Panc1 (cell line): ENCODE data around the gene FSTL1. TPM values are rescaled to one million over a fixed set of nuclear protein-coding genes. Genes with fewer than 3 reads are reported as not detected.

Experiments used
- ATAC-seq: fragments of 200-7000 bp; cut with Tn5 transposase; 2 replicates; pipeline ENCODE4 v1.9.1; 2020; ENCODE audit warnings: mild to moderate bottlenecking, moderate library complexity
- BruUV-seq: library from RNA; stranded (reverse); fragments of 400-500 nt; replicated peaks from 2 replicates; lab custom pipeline; 2021; lab: Mats Ljungman, UMichigan
- CTCF ChIA-PET: fragments of 300-600 bp; sonication (Branson Sonifier 250); formaldehyde crosslinking; loops from one replicate; lab custom pipeline; 2022; ENCODE audit warnings: antibody characterized with exemption; lab: Charles Lee
- POLR2A ChIA-PET: fragments of 300-600 bp; sonication (Branson Sonifier 250); formaldehyde crosslinking; loops from one replicate; lab custom pipeline; 2022; ENCODE audit warnings: antibody characterized with exemption; lab: Charles Lee
- DNase-seq: peaks from one replicate; pipeline ENCODE4 v3.0.0-alpha.2; 2010; ENCODE audit warnings: low read depth, low spot score
- H3K27ac ChIP-seq: 2 replicates; pipeline ENCODE4 v1.5.1; 2011; ENCODE audit warnings: mild to moderate bottlenecking, low read length, inconsistent platforms
- H3K27me3 ChIP-seq: fragments of 200-500 bp; sonication (Bioruptor generic); 2 replicates; pipeline ENCODE4 v1.6.0; 2014; ENCODE audit warnings: low read length, inconsistent platforms; ENCODE audit not compliant: control insufficient read depth, insufficient read depth
- H3K36me3 ChIP-seq: fragments of 200-500 bp; sonication (Bioruptor generic); 2 replicates; pipeline ENCODE4 v1.5.1; 2014; ENCODE audit warnings: inconsistent platforms, mild to moderate bottlenecking, low read length, moderate library complexity; ENCODE audit not compliant: control insufficient read depth, insufficient read depth
- H3K4me1 ChIP-seq: 2 replicates; pipeline ENCODE4 v1.5.1; 2011; ENCODE audit warnings: inconsistent platforms, mild to moderate bottlenecking, low read length, moderate library complexity; ENCODE audit not compliant: control insufficient read depth, insufficient read depth
- H3K4me3 ChIP-seq, 2 experiments: 2 replicates each; pipeline ENCODE4 v1.5.1; 2011 to 2012; ENCODE audit warnings: low read depth in 2 of 2, low read length in 2 of 2, mild to moderate bottlenecking in 2 of 2, inconsistent platforms in 1 of 2, moderate library complexity in 1 of 2
- H3K9me3 ChIP-seq: fragments of 200-500 bp; sonication (Bioruptor generic); 2 replicates; pipeline ENCODE4 v1.5.1; 2014; ENCODE audit warnings: low read depth, mild to moderate bottlenecking, inconsistent platforms, low read length, moderate library complexity; ENCODE audit not compliant: control insufficient read depth, insufficient read depth
- CTCF ChIP-seq: fragments of 450-650 bp; IDR thresholded peaks from 2 replicates; pipeline ENCODE4 v1.5.1; 2017; ENCODE audit warnings: mild to moderate bottlenecking
- POLR2AphosphoS5 ChIP-seq: IDR thresholded peaks from 2 replicates; pipeline ENCODE4 v1.6.1; 2012; ENCODE audit warnings: mild to moderate bottlenecking, low read depth, low read length, moderate library complexity
- REST ChIP-seq, 2 experiments: IDR thresholded peaks; 2 replicates each; pipeline ENCODE4 v1.6.1; 2011 to 2012; ENCODE audit warnings: low read depth in 2 of 2, control low read depth in 1 of 2, low read length in 1 of 2, mild to moderate bottlenecking in 1 of 2, moderate library complexity in 1 of 2; ENCODE audit not compliant: insufficient read depth in 1 of 2
- SIN3A ChIP-seq: IDR thresholded peaks from 2 replicates; pipeline ENCODE4 v1.6.1; 2012; ENCODE audit warnings: low read depth, mild to moderate bottlenecking, low read length, moderate library complexity, borderline replicate concordance; ENCODE audit not compliant: insufficient read depth
- TCF7L2 ChIP-seq: IDR thresholded peaks from 2 replicates; pipeline ENCODE4 v1.6.1; 2011; ENCODE audit warnings: mild to moderate bottlenecking, low read depth, low read length, inconsistent platforms
- in situ Hi-C: cut with HindIII; loops from 2 replicates; pipeline ENCODE4 v1.10.0; 2016; ENCODE audit warnings: low sequenced_read_pairs, low pct_unique_long_range_greater_than_20kb
- intact Hi-C: fragments of 100-400 bp; cut with micrococcal nuclease; formaldehyde crosslinking; loops from one replicate; pipeline ENCODE4 v1.10.0; 2022; ENCODE audit not compliant: unreplicated experiment
- total RNA-seq: library from RNA; stranded (reverse); gene quantifications from one replicate; pipeline ENCODE4 v1.2.1, GENCODE V29; 2021; ENCODE audit not compliant: unreplicated experiment

FSTL1 gene
- total RNA-seq, 1 experiment from 2014 or later = 9.2 TPM

GRCh38 chr3:120497818-120498217 is 47.0 kb upstream of the FSTL1 start:
- no peaks in the 10 kb centered on the region for H3K4me1 ChIP-seq
- H3K9me3 ChIP-seq = peaks cover 7% of the 10 kb centered on the region; the same call in 1 of the 2 replicates
- no peak for ATAC-seq
- H3K27ac ChIP-seq = no peak overlapping the region
- POLR2A ChIA-PET = no interaction called here
- CTCF ChIA-PET = no interaction called here
- DNase-seq = no peak
- BruUV-seq = no TSS peak
- no peak overlapping the region for H3K4me3 ChIP-seq
- in situ Hi-C loops (no loop called here), intact Hi-C loops (no loop called here)
- H3K36me3 ChIP-seq = no peaks in the 10 kb centered on the region
- no peaks in the 10 kb centered on the region for H3K27me3 ChIP-seq
- TF ChIP-seq SIN3A (no peak), POLR2AphosphoS5 (no peak), CTCF (no peak), TCF7L2 (no peak), REST (IDR thresholded peaks at IDR 0.05; ENCODE audit: insufficient read depth in 1 of 2, low read depth in 2 of 2, low read length in 1 of 2) (no peak)

GRCh38 chr3:120497336-120497735 is 46.5 kb upstream of the FSTL1 start:
- Histone ChIP-seq H3K27ac (no peak overlapping the region), H3K4me3 (no peak overlapping the region), H3K9me3 (peaks cover 7% of the 10 kb centered on the region; the same call in 1 of the 2 replicates), H3K36me3 (no peaks in the 10 kb centered on the region), H3K27me3 (no peaks in the 10 kb centered on the region; the same call in 1 of the 2 replicates), H3K4me1 (no peaks in the 10 kb centered on the region)
- in situ Hi-C loops (no loop called here), intact Hi-C loops (no loop called here)
- ATAC-seq (no peak), DNase-seq (no peak)
- ChIA-PET CTCF (no interaction called here), POLR2A (no interaction called here)
- TF ChIP-seq REST (IDR thresholded peaks at IDR 0.05; ENCODE audit: insufficient read depth in 1 of 2, low read depth in 2 of 2, low read length in 1 of 2) (no peak), CTCF (no peak), TCF7L2 (no peak), POLR2AphosphoS5 (no peak), SIN3A (no peak)
- no TSS peak for BruUV-seq
